Measurements from ENCODE around the gene TTC22. TPM values are rescaled to one million over a fixed set of nuclear protein-coding genes. Genes with fewer than 3 reads are reported as not detected.

The TTC22 gene
- total RNA-seq, 5 donors from 2014 or later (not counting 1 experiment from before 2014, with no cell fraction given) = 8.4 to 21.0 (median 16.2) TPM

DNA sequence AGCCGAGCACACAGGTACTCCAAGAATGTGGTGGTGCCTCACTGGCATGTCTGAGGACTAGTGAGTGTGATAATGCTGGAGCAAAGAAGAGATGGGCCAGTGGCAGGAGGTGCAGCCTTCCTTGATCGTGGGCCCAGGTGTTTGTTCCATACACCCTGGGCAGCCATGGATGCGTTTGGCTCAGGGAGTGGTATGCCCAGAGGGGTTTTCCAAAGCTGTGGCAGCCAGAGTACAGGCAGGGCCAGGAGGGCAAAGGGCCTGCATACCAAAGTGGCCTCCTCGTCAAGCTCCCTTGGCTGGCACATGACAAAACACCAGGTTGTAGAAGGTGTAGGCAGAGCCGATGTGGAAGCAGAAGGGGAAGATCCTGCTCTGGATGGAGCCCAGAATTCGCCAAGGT lies 55.8 kb downstream of the TTC22 start:
- no peak overlapping the region for H3K27ac ChIP-seq (ENCODE audit: low read length)
- H3K27me3 ChIP-seq (replicated peaks in 1 of 2; ENCODE audit: control insufficient read depth in 2 of 2, extremely low read depth in 1 of 2, insufficient read depth in 2 of 2, low read length in 1 of 2) = no peaks in the 10 kb centered on the region
- POLR2A ChIA-PET = no interaction called here
- CTCF ChIA-PET = no interaction called here
- peaks cover 0 to 28% of the 10 kb centered on the region in 2 donors for H3K36me3 ChIP-seq (ENCODE audit: control insufficient read depth in 2 of 2, extremely low read depth in 1 of 2, insufficient read depth in 1 of 2, low read length in 1 of 2)
- ATAC-seq (replicated peaks in 1 of 4) = no peak
- H3K4me1 ChIP-seq (ENCODE audit: control insufficient read depth in 1 of 2, extremely low read depth in 1 of 2, insufficient read depth in 2 of 2, low read length in 2 of 2) = no peaks in the 10 kb centered on the region
- Mint-ChIP-seq H3K36me3 (peaks cover 28% of the 10 kb centered on the region), H3K9me3 (no peaks in the 10 kb centered on the region), H3K27me3 (no peaks in the 10 kb centered on the region), H3K4me3 (no peak overlapping the region), H3K27ac (no peak overlapping the region), H3K4me1 (no peaks in the 10 kb centered on the region)
- H3K4me3 ChIP-seq (ENCODE audit: control insufficient read depth in 1 of 2, extremely low read depth in 1 of 2, low read length in 1 of 2) = no peak overlapping the region
- H3K9me3 ChIP-seq = no peaks in the 10 kb centered on the region
- WGBS (ENCODE audit: insufficient coverage) = 87% methylated on average over 6 of the region's 6 CpGs
- DNase-seq = no peak

GRCh38 chr1:54744696-54745095 lies 56.4 kb downstream of the TTC22 start:
- H3K9me3 ChIP-seq = no peaks in the 10 kb centered on the region
- POLR2A ChIA-PET = no interaction called here
- WGBS (ENCODE audit: insufficient coverage) = no CpG with 5 or more reads among the region's 3 CpGs
- DNase-seq = no peak
- no peaks in the 10 kb centered on the region for H3K4me1 Mint-ChIP-seq
- CTCF ChIA-PET = no interaction called here
- no peak overlapping the region for H3K4me3 Mint-ChIP-seq
- no peak overlapping the region for H3K4me3 ChIP-seq (ENCODE audit: control insufficient read depth in 1 of 2, extremely low read depth in 1 of 2, low read length in 1 of 2)
- no peak overlapping the region for H3K27ac ChIP-seq (ENCODE audit: low read length)
- H3K9me3 Mint-ChIP-seq = no peaks in the 10 kb centered on the region
- H3K36me3 ChIP-seq (ENCODE audit: control insufficient read depth in 2 of 2, extremely low read depth in 1 of 2, insufficient read depth in 1 of 2, low read length in 1 of 2) = peaks cover 2 to 34% of the 10 kb centered on the region in 2 donors
- H3K4me1 ChIP-seq (ENCODE audit: control insufficient read depth in 1 of 2, extremely low read depth in 1 of 2, insufficient read depth in 2 of 2, low read length in 2 of 2) = no peaks in the 10 kb centered on the region
- H3K27ac Mint-ChIP-seq = no peak overlapping the region
- H3K36me3 Mint-ChIP-seq = peaks cover 33% of the 10 kb centered on the region
- ATAC-seq (replicated peaks in 1 of 4) = no peak
- H3K27me3 ChIP-seq (replicated peaks in 1 of 2; ENCODE audit: control insufficient read depth in 2 of 2, extremely low read depth in 1 of 2, insufficient read depth in 2 of 2, low read length in 1 of 2) = no peaks in the 10 kb centered on the region
- H3K27me3 Mint-ChIP-seq = no peaks in the 10 kb centered on the region

DNA sequence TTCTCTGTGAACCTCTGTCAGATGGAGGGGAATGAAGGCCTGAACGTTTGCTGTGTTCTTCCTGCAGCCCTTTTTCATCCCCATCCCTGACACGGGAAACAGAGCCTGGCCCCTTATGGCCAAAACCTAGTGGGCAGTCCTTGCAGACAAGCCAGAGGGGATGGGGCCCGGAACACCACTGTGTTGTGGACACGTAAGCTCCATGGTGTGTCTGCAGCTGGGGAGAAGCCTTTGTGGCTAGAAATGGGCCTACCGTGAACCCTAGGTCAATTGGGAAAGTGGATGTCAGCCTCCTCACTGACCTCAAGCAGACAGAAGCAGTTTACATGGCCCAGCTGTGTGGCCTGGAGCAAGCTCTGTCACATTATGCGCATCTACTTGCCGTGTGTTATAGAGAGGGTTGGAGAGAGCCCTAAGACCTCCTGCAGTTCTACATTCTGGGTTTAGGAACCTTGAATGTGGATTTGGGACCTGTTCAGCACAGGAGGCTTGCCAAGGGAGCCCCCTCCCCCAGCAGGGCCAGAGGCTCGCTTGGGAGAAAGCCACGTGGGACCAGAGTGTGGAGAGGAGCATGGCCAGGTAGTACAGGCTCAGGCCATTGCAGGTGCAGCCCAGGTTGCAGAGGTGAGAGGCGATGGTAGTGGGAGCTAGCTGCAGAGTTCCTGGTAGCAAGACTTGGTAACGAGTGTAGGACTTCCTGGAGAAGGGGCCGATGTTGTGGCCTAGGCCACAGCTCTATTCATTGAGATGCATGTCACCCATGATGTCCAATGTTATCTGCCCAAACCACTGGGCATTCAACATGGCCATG lies 57.5 kb downstream of the TTC22 start:
- no peak overlapping the region for H3K4me3 ChIP-seq (ENCODE audit: control insufficient read depth in 1 of 2, extremely low read depth in 1 of 2, low read length in 1 of 2)
- 98% methylated on average over 6 of the region's 12 CpGs for WGBS (ENCODE audit: insufficient coverage)
- H3K27ac ChIP-seq (ENCODE audit: low read length) = no peak overlapping the region
- Mint-ChIP-seq H3K27ac (no peak overlapping the region), H3K9me3 (no peaks in the 10 kb centered on the region), H3K27me3 (no peaks in the 10 kb centered on the region), H3K4me3 (no peak overlapping the region), H3K36me3 (peaks cover 38% of the 10 kb centered on the region), H3K4me1 (no peaks in the 10 kb centered on the region)
- peaks cover 5 to 43% of the 10 kb centered on the region in 2 donors for H3K36me3 ChIP-seq (ENCODE audit: control insufficient read depth in 2 of 2, extremely low read depth in 1 of 2, insufficient read depth in 1 of 2, low read length in 1 of 2)
- H3K4me1 ChIP-seq (ENCODE audit: control insufficient read depth in 1 of 2, extremely low read depth in 1 of 2, insufficient read depth in 2 of 2, low read length in 2 of 2) = no peaks in the 10 kb centered on the region
- CTCF ChIA-PET = interaction anchor here in 1 of 2 donors (0.7 kb wide), 1 partner anchor 13 kb away, joined by 4 read pairs; no protein-coding TSS in a partner anchor
- H3K27me3 ChIP-seq (replicated peaks in 1 of 2; ENCODE audit: control insufficient read depth in 2 of 2, extremely low read depth in 1 of 2, insufficient read depth in 2 of 2, low read length in 1 of 2) = no peaks in the 10 kb centered on the region
- DNase-seq = no peak
- ATAC-seq (replicated peaks in 1 of 4) = no peak
- H3K9me3 ChIP-seq = no peaks in the 10 kb centered on the region
- POLR2A ChIA-PET = interaction anchor here (0.6 kb wide), 2 partner anchors 18 to 19 kb away, joined by 5 to 7 read pairs; no protein-coding TSS in a partner anchor

GRCh38 chr1:54742282-54742681 lies 58.8 kb downstream of the TTC22 start:
- Histone ChIP-seq H3K4me1 (ENCODE audit: control insufficient read depth in 1 of 2, extremely low read depth in 1 of 2, insufficient read depth in 2 of 2, low read length in 2 of 2) (no peaks in the 10 kb centered on the region), H3K36me3 (ENCODE audit: control insufficient read depth in 2 of 2, extremely low read depth in 1 of 2, insufficient read depth in 1 of 2, low read length in 1 of 2) (peaks cover 5 to 55% of the 10 kb centered on the region in 2 donors), H3K9me3 (no peaks in the 10 kb centered on the region), H3K27ac (ENCODE audit: low read length) (no peak overlapping the region), H3K4me3 (ENCODE audit: control insufficient read depth in 1 of 2, extremely low read depth in 1 of 2, low read length in 1 of 2) (no peak overlapping the region), H3K27me3 (replicated peaks in 1 of 2; ENCODE audit: control insufficient read depth in 2 of 2, extremely low read depth in 1 of 2, insufficient read depth in 2 of 2, low read length in 1 of 2) (no peaks in the 10 kb centered on the region)
- no peak overlapping the region for H3K4me3 Mint-ChIP-seq
- H3K27me3 Mint-ChIP-seq = no peaks in the 10 kb centered on the region
- no peak for ATAC-seq (replicated peaks in 1 of 4)
- POLR2A ChIA-PET = no interaction called here
- peaks cover 49% of the 10 kb centered on the region for H3K36me3 Mint-ChIP-seq
- no peaks in the 10 kb centered on the region for H3K4me1 Mint-ChIP-seq
- 96% methylated on average over 3 of the region's 4 CpGs for WGBS (ENCODE audit: insufficient coverage)
- no peak overlapping the region for H3K27ac Mint-ChIP-seq
- CTCF ChIA-PET = no interaction called here
- no peaks in the 10 kb centered on the region for H3K9me3 Mint-ChIP-seq
- DNase-seq = no peak

DNA sequence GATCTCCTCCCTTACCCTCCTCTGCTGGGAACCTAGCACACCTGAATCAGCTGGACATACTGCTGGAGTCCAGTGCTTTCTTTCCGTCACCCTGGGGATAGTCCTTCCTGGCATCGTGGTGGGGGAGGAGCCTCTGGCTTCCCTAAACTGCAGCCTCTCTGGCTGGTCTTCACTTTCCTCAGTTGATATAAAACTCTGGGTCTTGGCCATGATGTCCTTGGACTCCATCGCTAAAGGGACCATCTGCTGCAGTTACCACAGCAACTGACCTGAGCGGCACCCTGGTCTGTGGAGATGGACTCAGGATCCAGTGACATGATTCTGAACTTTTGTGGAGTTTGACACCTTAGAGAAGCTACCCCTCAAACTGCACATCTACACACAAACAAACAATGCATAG lies 59.6 kb downstream of the TTC22 start:
- CTCF ChIA-PET = no interaction called here
- Mint-ChIP-seq H3K4me1 (no peaks in the 10 kb centered on the region), H3K27ac (no peak overlapping the region), H3K36me3 (peaks cover 56% of the 10 kb centered on the region), H3K27me3 (no peaks in the 10 kb centered on the region), H3K9me3 (no peaks in the 10 kb centered on the region), H3K4me3 (no peak overlapping the region)
- POLR2A ChIA-PET = no interaction called here
- H3K4me1 ChIP-seq (ENCODE audit: control insufficient read depth in 1 of 2, extremely low read depth in 1 of 2, insufficient read depth in 2 of 2, low read length in 2 of 2) = no peaks in the 10 kb centered on the region
- no peak overlapping the region for H3K4me3 ChIP-seq (ENCODE audit: control insufficient read depth in 1 of 2, extremely low read depth in 1 of 2, low read length in 1 of 2)
- no peaks in the 10 kb centered on the region for H3K9me3 ChIP-seq
- 93% methylated on average over 2 of the region's 4 CpGs for WGBS (ENCODE audit: insufficient coverage)
- ATAC-seq (replicated peaks in 1 of 4) = no peak
- H3K27me3 ChIP-seq (replicated peaks in 1 of 2; ENCODE audit: control insufficient read depth in 2 of 2, extremely low read depth in 1 of 2, insufficient read depth in 2 of 2, low read length in 1 of 2) = no peaks in the 10 kb centered on the region
- H3K36me3 ChIP-seq (ENCODE audit: control insufficient read depth in 2 of 2, extremely low read depth in 1 of 2, insufficient read depth in 1 of 2, low read length in 1 of 2) = peaks cover 5 to 62% of the 10 kb centered on the region in 2 donors
- no peak for DNase-seq
- no peak overlapping the region for H3K27ac ChIP-seq (ENCODE audit: low read length)

- Histone ChIP-seq H3K27me3 (replicated peaks in 1 of 2; ENCODE audit: control insufficient read depth in 2 of 2, extremely low read depth in 1 of 2, insufficient read depth in 2 of 2, low read length in 1 of 2) (no peaks in the 10 kb centered on the region), H3K9me3 (no peaks in the 10 kb centered on the region), H3K27ac (ENCODE audit: low read length) (no peak overlapping the region), H3K4me1 (ENCODE audit: control insufficient read depth in 1 of 2, extremely low read depth in 1 of 2, insufficient read depth in 2 of 2, low read length in 2 of 2) (no peaks in the 10 kb centered on the region), H3K4me3 (ENCODE audit: control insufficient read depth in 1 of 2, extremely low read depth in 1 of 2, low read length in 1 of 2) (no peak overlapping the region), H3K36me3 (ENCODE audit: control insufficient read depth in 2 of 2, extremely low read depth in 1 of 2, insufficient read depth in 1 of 2, low read length in 1 of 2) (peaks cover 13 to 82% of the 10 kb centered on the region in 2 donors)
- H3K9me3 Mint-ChIP-seq = no peaks in the 10 kb centered on the region
- H3K27me3 Mint-ChIP-seq = no peaks in the 10 kb centered on the region
- no CpG with 5 or more reads among the region's 6 CpGs for WGBS (ENCODE audit: insufficient coverage)
- H3K27ac Mint-ChIP-seq = no peak overlapping the region
- peaks cover 60% of the 10 kb centered on the region for H3K36me3 Mint-ChIP-seq
- CTCF ChIA-PET = no interaction called here
- no peak overlapping the region for H3K4me3 Mint-ChIP-seq
- DNase-seq = no peak
- ATAC-seq (replicated peaks in 1 of 4) = no peak
- POLR2A ChIA-PET = no interaction called here
- no peaks in the 10 kb centered on the region for H3K4me1 Mint-ChIP-seq
Measured at GRCh38 chr1:54738244-54738643, 62.9 kb downstream of the TTC22 start.
